K562 (cell line): Measurements from ENCODE around the gene LTA. TPM values are rescaled to one million over a fixed set of nuclear protein-coding genes. Genes with fewer than 3 reads are reported as not detected.
A peak's percentile ranks its signal among the peaks of the same experiment; 100 is the strongest.

Source experiments
- BCOR ChIP-seq: fragments of 450-650 bp; IDR thresholded peaks from 2 replicates; pipeline ENCODE4 v1.6.1; 2016
- ERF ChIP-seq: fragments of 450-650 bp; formaldehyde crosslinking; IDR thresholded peaks from 2 replicates; pipeline ENCODE4 v1.4.0; 2020; ENCODE audit warnings: mild to moderate bottlenecking, mixed read lengths
- HEY1 ChIP-seq: fragments of 250-450 bp; sonication (Bioruptor Pico); IDR thresholded peaks from 2 replicates; pipeline ENCODE4 v1.5.0; 2020; ENCODE audit warnings: mild to moderate bottlenecking, moderate library complexity, borderline replicate concordance
- HNRNPLL ChIP-seq: fragments of 200-400 bp; formaldehyde crosslinking; IDR thresholded peaks from 2 replicates; pipeline ENCODE4 v1.6.1; 2017; ENCODE audit warnings: low read length, low read depth, mild to moderate bottlenecking; ENCODE audit not compliant: poor library complexity, severe bottlenecking
- NCOA6 ChIP-seq: fragments of 450-650 bp; IDR thresholded peaks from 2 replicates; pipeline ENCODE4 v1.6.1; 2017; ENCODE audit warnings: mild to moderate bottlenecking
- NR2C2 ChIP-seq, 2 experiments: fragments of 200-800 bp in 1 of 2; sonication (Bioruptor generic) in 1 of 2; sonication (generic) in 1 of 2; formaldehyde crosslinking in 1 of 2; IDR thresholded peaks; 2 replicates each; pipeline versions ENCODE4 v1.6.1 to v1.8.0; 2016 to 2022; ENCODE audit warnings: mild to moderate bottlenecking in 1 of 2, missing compliant biosample characterization in 1 of 2, missing genetic modification characterization in 1 of 2, missing genetic modification reagents in 1 of 2
- RCOR1 ChIP-seq, 2 experiments: IDR thresholded peaks; 2 replicates each; pipeline ENCODE4 v1.6.1; 2012; ENCODE audit warnings: low read depth in 2 of 2, low read length in 2 of 2, borderline replicate concordance in 1 of 2, improper control_type of control experiment in 1 of 2
- RNF2 ChIP-seq: sonication (generic); IDR thresholded peaks from 2 replicates; pipeline ENCODE4 v1.6.1; 2016
- SMAD3 ChIP-seq: fragments of 450-650 bp; formaldehyde crosslinking; conservative IDR thresholded peaks from 2 replicates; pipeline ENCODE4 v1.4.0; 2020; ENCODE audit warnings: mild to moderate bottlenecking
- SMARCC2 ChIP-seq: fragments of 450-650 bp; IDR thresholded peaks from 2 replicates; pipeline ENCODE4 v1.6.1; 2017; ENCODE audit warnings: antibody characterized with exemption, moderate library complexity, mild to moderate bottlenecking, low read depth
- SUPT5H ChIP-seq: fragments of 450-650 bp; IDR thresholded peaks from 2 replicates; pipeline ENCODE4 v1.6.1; 2016
- ZHX1 ChIP-seq: fragments of 150-350 bp; conservative IDR thresholded peaks from 2 replicates; pipeline ENCODE4 v1.6.1; 2014; ENCODE audit warnings: low read length
- ZNF395 ChIP-seq: fragments of 200-800 bp; sonication (Bioruptor generic); IDR thresholded peaks from 2 replicates; pipeline ENCODE4 v1.6.1; 2017; ENCODE audit warnings: missing genetic modification characterization, missing compliant biosample characterization
- ZNF589 ChIP-seq: fragments of 200-800 bp; sonication (Bioruptor generic); IDR thresholded peaks from 2 replicates; pipeline ENCODE4 v1.6.1; 2016; ENCODE audit warnings: low read depth, missing genetic modification characterization, missing compliant biosample characterization
- polyA plus RNA-seq, 8 experiments: library from polyadenylated mRNA; depleted of rRNA in 4 of 8; stranded (reverse) in 5 of 8; unstranded in 3 of 8; fragments of >200 nt; fragmentation: Nextera tagmentation in 2 of 8; fragmentation: Illumina TruSeq in 1 of 8; extraction: Ambion mirVana in 2 of 8; extraction: Trizol in 1 of 8; gene quantifications; 2 replicates each; pipeline versions ENCODE4 v1.2.1 to v1.2.3, GENCODE V29; 2011 to 2014; ENCODE audit warnings: inconsistent platforms in 1 of 8, missing spikeins in 1 of 8
- total RNA-seq, 7 experiments: library from RNA; depleted of rRNA in 6 of 7; stranded (reverse); fragments of >200 nt in 6 of 7; fragmentation: Illumina TruSeq in 2 of 7; extraction: Trizol in 2 of 7; gene quantifications; 2 replicates each; pipeline versions ENCODE4 v1.2.1 to v1.2.3, GENCODE V29; 2011 to 2021; ENCODE audit warnings: low replicate concordance in 1 of 7
- TF ChIP-seq, protein P1 (sequence below), 2 experiments: fragments of 450-650 bp; conservative IDR thresholded peaks; 2 replicates each; pipeline ENCODE4 v1.6.1; 2017; ENCODE audit warnings: mild to moderate bottlenecking in 2 of 2, moderate library complexity in 2 of 2
- TF ChIP-seq, protein P2 (sequence below): fragments of 250-450 bp; sonication (Bioruptor Pico); IDR thresholded peaks from 2 replicates; pipeline ENCODE4 v1.9.0; 2021; ENCODE audit warnings: mild to moderate bottlenecking, inconsistent platforms
- TF ChIP-seq, protein P3 (sequence below): fragments of 250-450 bp; sonication (Bioruptor Pico); IDR thresholded peaks from 2 replicates; pipeline ENCODE4 v1.8.0; 2022; ENCODE audit warnings: inconsistent platforms

Gene LTA
- total and polyA plus RNA-seq, 9 of the 15 experiments (the other 6 are each of a cell fraction or from before 2014, with no cell fraction given), result 0.80 TPM; not detected in 8

- peak; percentile 41; the same call in 1 of the 2 replicates for TF ChIP-seq SMARCC2
- TF ChIP-seq BCOR, result peak; percentile 71; the same call in 1 of the 2 replicates
- TF ChIP-seq, protein P1, sequence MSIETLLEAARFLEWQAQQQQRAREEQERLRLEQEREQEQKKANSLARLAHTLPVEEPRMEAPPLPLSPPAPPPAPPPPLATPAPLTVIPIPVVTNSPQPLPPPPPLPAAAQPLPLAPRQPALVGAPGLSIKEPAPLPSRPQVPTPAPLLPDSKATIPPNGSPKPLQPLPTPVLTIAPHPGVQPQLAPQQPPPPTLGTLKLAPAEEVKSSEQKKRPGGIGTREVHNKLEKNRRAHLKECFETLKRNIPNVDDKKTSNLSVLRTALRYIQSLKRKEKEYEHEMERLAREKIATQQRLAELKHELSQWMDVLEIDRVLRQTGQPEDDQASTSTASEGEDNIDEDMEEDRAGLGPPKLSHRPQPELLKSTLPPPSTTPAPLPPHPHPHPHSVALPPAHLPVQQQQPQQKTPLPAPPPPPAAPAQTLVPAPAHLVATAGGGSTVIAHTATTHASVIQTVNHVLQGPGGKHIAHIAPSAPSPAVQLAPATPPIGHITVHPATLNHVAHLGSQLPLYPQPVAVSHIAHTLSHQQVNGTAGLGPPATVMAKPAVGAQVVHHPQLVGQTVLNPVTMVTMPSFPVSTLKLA (conservative IDR thresholded peaks at IDR 0.05), result peak in 1 of 2 experiments; percentile 72; a peak in 3 of 4 replicates
- peak; percentile 93 for TF ChIP-seq HNRNPLL
- TF ChIP-seq RCOR1 (IDR thresholded peaks at IDR 0.05; ENCODE audit: borderline replicate concordance in 1 of 2, low read depth in 2 of 2, low read length in 2 of 2), result peak; percentile 57 to 61; a peak in 2 of 4 replicates
- peak; percentile 39; the same call in 1 of the 2 replicates for TF ChIP-seq NCOA6
- 0 out of 2 replicates have a peak, but pooled peaks have one; percentile 6 for TF ChIP-seq SMAD3 (CRISPR knock-in tag)
- TF ChIP-seq, protein P2, sequence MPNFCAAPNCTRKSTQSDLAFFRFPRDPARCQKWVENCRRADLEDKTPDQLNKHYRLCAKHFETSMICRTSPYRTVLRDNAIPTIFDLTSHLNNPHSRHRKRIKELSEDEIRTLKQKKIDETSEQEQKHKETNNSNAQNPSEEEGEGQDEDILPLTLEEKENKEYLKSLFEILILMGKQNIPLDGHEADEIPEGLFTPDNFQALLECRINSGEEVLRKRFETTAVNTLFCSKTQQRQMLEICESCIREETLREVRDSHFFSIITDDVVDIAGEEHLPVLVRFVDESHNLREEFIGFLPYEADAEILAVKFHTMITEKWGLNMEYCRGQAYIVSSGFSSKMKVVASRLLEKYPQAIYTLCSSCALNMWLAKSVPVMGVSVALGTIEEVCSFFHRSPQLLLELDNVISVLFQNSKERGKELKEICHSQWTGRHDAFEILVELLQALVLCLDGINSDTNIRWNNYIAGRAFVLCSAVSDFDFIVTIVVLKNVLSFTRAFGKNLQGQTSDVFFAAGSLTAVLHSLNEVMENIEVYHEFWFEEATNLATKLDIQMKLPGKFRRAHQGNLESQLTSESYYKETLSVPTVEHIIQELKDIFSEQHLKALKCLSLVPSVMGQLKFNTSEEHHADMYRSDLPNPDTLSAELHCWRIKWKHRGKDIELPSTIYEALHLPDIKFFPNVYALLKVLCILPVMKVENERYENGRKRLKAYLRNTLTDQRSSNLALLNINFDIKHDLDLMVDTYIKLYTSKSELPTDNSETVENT, result peak; percentile 82; the same call in 1 of the 2 replicates
- 0 out of 2 replicates have a peak, but pooled peaks have one; percentile 65 for TF ChIP-seq ZHX1
- TF ChIP-seq HEY1 (CRISPR knock-in tag), result no peak
- TF ChIP-seq ZNF395 (CRISPR knock-in tag), result peak; percentile 71
- peak; percentile 77 for TF ChIP-seq ERF (CRISPR knock-in tag)
- TF ChIP-seq, protein P3, sequence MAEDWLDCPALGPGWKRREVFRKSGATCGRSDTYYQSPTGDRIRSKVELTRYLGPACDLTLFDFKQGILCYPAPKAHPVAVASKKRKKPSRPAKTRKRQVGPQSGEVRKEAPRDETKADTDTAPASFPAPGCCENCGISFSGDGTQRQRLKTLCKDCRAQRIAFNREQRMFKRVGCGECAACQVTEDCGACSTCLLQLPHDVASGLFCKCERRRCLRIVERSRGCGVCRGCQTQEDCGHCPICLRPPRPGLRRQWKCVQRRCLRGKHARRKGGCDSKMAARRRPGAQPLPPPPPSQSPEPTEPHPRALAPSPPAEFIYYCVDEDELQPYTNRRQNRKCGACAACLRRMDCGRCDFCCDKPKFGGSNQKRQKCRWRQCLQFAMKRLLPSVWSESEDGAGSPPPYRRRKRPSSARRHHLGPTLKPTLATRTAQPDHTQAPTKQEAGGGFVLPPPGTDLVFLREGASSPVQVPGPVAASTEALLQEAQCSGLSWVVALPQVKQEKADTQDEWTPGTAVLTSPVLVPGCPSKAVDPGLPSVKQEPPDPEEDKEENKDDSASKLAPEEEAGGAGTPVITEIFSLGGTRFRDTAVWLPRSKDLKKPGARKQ (CRISPR knock-in tag), result no peak
- peak; percentile 42; the same call in 1 of the 2 replicates for TF ChIP-seq RNF2
- peak; percentile 76 for TF ChIP-seq SUPT5H
- TF ChIP-seq ZNF589 (CRISPR knock-in tag), result 0 out of 2 replicates have a peak, but pooled peaks have one; percentile 54
- TF ChIP-seq NR2C2 (CRISPR knock-in tag; IDR thresholded peaks at IDR 0.05), result peak; percentile 83
- no peak for TF ChIP-seq NR2C2 (tag; IDR thresholded peaks at IDR 0.05)
Measured at GRCh38 chr6:31580807-31581433, 8.8 kb downstream of the LTA start (continued).
